Measurements from ENCODE around the gene PURA. TPM values are rescaled to one million over a fixed set of nuclear protein-coding genes. Genes with fewer than 3 reads are reported as not detected.

PURA gene
- polyA plus RNA-seq, 6 donors from 2014 or later = 1.3 to 3.3 (median 2.5) TPM

GRCh38 chr5:140111859-140112551, 1.9 kb upstream of the PURA start:
- no peak for ATAC-seq (ENCODE audit: low read depth in 2 of 2)
- H3K36me3 Mint-ChIP-seq = no peaks in the 10 kb centered on the region
- peaks cover 45 to 64% (median 60%) of the 10 kb centered on the region in 3 donors for H3K4me1 Mint-ChIP-seq
- no peaks in the 10 kb centered on the region for H3K9me3 Mint-ChIP-seq
- DNase-seq = no peak
- H3K27me3 Mint-ChIP-seq = peaks cover 0 to 12% (median 12%) of the 10 kb centered on the region in 3 donors
- H3K27ac Mint-ChIP-seq = peak overlapping the region in 4 of 6 donors; percentile 1 to 90 (median 48)
- peak overlapping the region; percentile 31 to 94 (median 79) for H3K4me3 Mint-ChIP-seq

GRCh38 chr5:140112685-140113179, 1.2 kb upstream of the PURA start:
- peaks cover 45 to 67% (median 60%) of the 10 kb centered on the region in 3 donors for H3K4me1 Mint-ChIP-seq
- H3K4me3 Mint-ChIP-seq = peak overlapping the region; percentile 82 to 98 (median 95)
- H3K27me3 Mint-ChIP-seq = peaks cover 0 to 12% (median 12%) of the 10 kb centered on the region in 3 donors
- H3K9me3 Mint-ChIP-seq = no peaks in the 10 kb centered on the region
- no peak for DNase-seq
- peak overlapping the region in 3 of 6 donors; percentile 29 to 95 (median 61) for H3K27ac Mint-ChIP-seq
- no peaks in the 10 kb centered on the region for H3K36me3 Mint-ChIP-seq
- no peak for ATAC-seq (ENCODE audit: low read depth in 2 of 2)

GRCh38 chr5:140113180-140113698, 670 bp upstream of the PURA start:
- H3K27ac Mint-ChIP-seq = peak overlapping the region; percentile 66 to 97 (median 87)
- H3K36me3 Mint-ChIP-seq = no peaks in the 10 kb centered on the region
- peak; percentile 18 for DNase-seq
- peak overlapping the region; percentile 92 to 98 (median 96) for H3K4me3 Mint-ChIP-seq
- peaks cover 0 to 12% (median 12%) of the 10 kb centered on the region in 3 donors for H3K27me3 Mint-ChIP-seq
- H3K4me1 Mint-ChIP-seq = peaks cover 46 to 70% (median 63%) of the 10 kb centered on the region in 3 donors
- no peaks in the 10 kb centered on the region for H3K9me3 Mint-ChIP-seq
- no peak for ATAC-seq (ENCODE audit: low read depth in 2 of 2)

GRCh38 chr5:140114341-140115185, 654 bp downstream of the PURA start:
- H3K36me3 Mint-ChIP-seq = no peaks in the 10 kb centered on the region
- no peaks in the 10 kb centered on the region for H3K9me3 Mint-ChIP-seq
- DNase-seq (peak; percentile 51), ATAC-seq (ENCODE audit: low read depth in 2 of 2) (peak; percentile 6 to 11)
- H3K4me1 Mint-ChIP-seq = peaks cover 42 to 61% (median 58%) of the 10 kb centered on the region in 3 donors
- H3K27me3 Mint-ChIP-seq = peaks cover 0 to 6% (median 5%) of the 10 kb centered on the region in 3 donors
- peak overlapping the region; percentile 92 to 98 (median 96) for H3K4me3 Mint-ChIP-seq
- peak overlapping the region; percentile 89 to 97 (median 96) for H3K27ac Mint-ChIP-seq

GRCh38 chr5:140115186-140115500, 1.2 kb downstream of the PURA start:
- peak overlapping the region; percentile 92 to 98 (median 96) for H3K4me3 Mint-ChIP-seq
- H3K36me3 Mint-ChIP-seq = no peaks in the 10 kb centered on the region
- H3K9me3 Mint-ChIP-seq = no peaks in the 10 kb centered on the region
- H3K4me1 Mint-ChIP-seq = peaks cover 42 to 61% (median 60%) of the 10 kb centered on the region in 3 donors
- H3K27me3 Mint-ChIP-seq = peaks cover 0 to 6% (median 5%) of the 10 kb centered on the region in 3 donors
- peak overlapping the region; percentile 89 to 97 (median 96) for H3K27ac Mint-ChIP-seq
- DNase-seq = no peak
- no peak for ATAC-seq (ENCODE audit: low read depth in 2 of 2)

GRCh38 chr5:140116716-140117115, 2.8 kb downstream of the PURA start:
- peak overlapping the region in 1 of 6 donors; percentile 2 for H3K27ac Mint-ChIP-seq
- no peaks in the 10 kb centered on the region for H3K9me3 Mint-ChIP-seq
- peak overlapping the region in 3 of 8 donors; percentile 4 to 92 (median 44) for H3K4me3 Mint-ChIP-seq
- H3K27me3 Mint-ChIP-seq = peaks cover 0 to 2% (median 0%) of the 10 kb centered on the region in 3 donors
- no peak for DNase-seq
- no peaks in the 10 kb centered on the region for H3K36me3 Mint-ChIP-seq
- ATAC-seq (ENCODE audit: low read depth in 2 of 2) = no peak
- peaks cover 35 to 61% (median 56%) of the 10 kb centered on the region in 3 donors for H3K4me1 Mint-ChIP-seq

- H3K4me3 Mint-ChIP-seq = peak overlapping the region in 1 of 8 donors; percentile 92
- peaks cover 29 to 57% (median 48%) of the 10 kb centered on the region in 3 donors for H3K4me1 Mint-ChIP-seq
- ATAC-seq (ENCODE audit: low read depth in 2 of 2) (no peak), DNase-seq (no peak)
- H3K27me3 Mint-ChIP-seq = no peaks in the 10 kb centered on the region
- H3K27ac Mint-ChIP-seq = no peak overlapping the region
- no peaks in the 10 kb centered on the region for H3K9me3 Mint-ChIP-seq
- H3K36me3 Mint-ChIP-seq = no peaks in the 10 kb centered on the region
Observed at GRCh38 chr5:140117523-140117922, 3.6 kb downstream of the PURA start.

- no peak for ATAC-seq (ENCODE audit: low read depth in 2 of 2)
- Mint-ChIP-seq H3K36me3 (no peaks in the 10 kb centered on the region), H3K9me3 (no peaks in the 10 kb centered on the region), H3K27ac (peak overlapping the region in 1 of 6 donors; percentile 47), H3K4me1 (peaks cover 23 to 50% (median 45%) of the 10 kb centered on the region in 3 donors), H3K4me3 (peak overlapping the region in 2 of 8 donors; percentile 18 to 31), H3K27me3 (no peaks in the 10 kb centered on the region)
- DNase-seq = no peak
Observed at GRCh38 chr5:140118302-140118936, 4.5 kb downstream of the PURA start.

- Mint-ChIP-seq H3K4me3 (no peak within 1 kb of the TSS), H3K27ac (no peak within 1 kb of the TSS), H3K9me3 (no peaks in the 10 kb centered on the region), H3K4me1 (peaks cover 12 to 15% (median 14%) of the 10 kb centered on the region in 3 donors), H3K36me3 (no peaks in the 10 kb centered on the region), H3K27me3 (no peaks in the 10 kb centered on the region)
- DNase-seq (no peak), ATAC-seq (ENCODE audit: low read depth in 2 of 2) (no peak)
Observed at GRCh38 chr5:140125637-140126036, 11.7 kb downstream of the PURA start, which contains the start of gene IGIP. Gene IGIP, plus strand, starts transcription at chr5:140125937. Its CDS starts 2,540 bp downstream, at chr5:140128477.

- H3K9me3 Mint-ChIP-seq = no peaks in the 10 kb centered on the region
- no peak for DNase-seq
- peaks cover 13 to 19% (median 16%) of the 10 kb centered on the region in 3 donors for H3K4me1 Mint-ChIP-seq
- H3K36me3 Mint-ChIP-seq = no peaks in the 10 kb centered on the region
- H3K27me3 Mint-ChIP-seq = no peaks in the 10 kb centered on the region
- no peak for ATAC-seq (ENCODE audit: low read depth in 2 of 2)
- H3K27ac Mint-ChIP-seq = peak overlapping the region in 1 of 6 donors; percentile 92
- H3K4me3 Mint-ChIP-seq = no peak overlapping the region
Observed at GRCh38 chr5:140126315-140127012, 12.6 kb downstream of the PURA start.

- DNase-seq (no peak), ATAC-seq (ENCODE audit: low read depth in 2 of 2) (no peak)
- H3K36me3 Mint-ChIP-seq = no peaks in the 10 kb centered on the region
- no peaks in the 10 kb centered on the region for H3K9me3 Mint-ChIP-seq
- no peak overlapping the region for H3K27ac Mint-ChIP-seq
- peaks cover 18 to 28% (median 25%) of the 10 kb centered on the region in 3 donors for H3K4me1 Mint-ChIP-seq
- no peaks in the 10 kb centered on the region for H3K27me3 Mint-ChIP-seq
- H3K4me3 Mint-ChIP-seq = no peak overlapping the region
Observed at GRCh38 chr5:140128376-140128775, 14.5 kb downstream of the PURA start.

- H3K4me1 Mint-ChIP-seq = peaks cover 30 to 36% (median 31%) of the 10 kb centered on the region in 3 donors
- no peaks in the 10 kb centered on the region for H3K27me3 Mint-ChIP-seq
- no peaks in the 10 kb centered on the region for H3K9me3 Mint-ChIP-seq
- no peak for DNase-seq
- H3K27ac Mint-ChIP-seq = peak overlapping the region in 3 of 6 donors; percentile 1 to 69 (median 18)
- no peak for ATAC-seq (ENCODE audit: low read depth in 2 of 2)
- H3K4me3 Mint-ChIP-seq = peak overlapping the region in 1 of 8 donors; percentile 25
- H3K36me3 Mint-ChIP-seq = no peaks in the 10 kb centered on the region
Observed at GRCh38 chr5:140130949-140131733, 17.2 kb downstream of the PURA start.
